ENCODE measurements around the gene TBXA2R.

DNA sequence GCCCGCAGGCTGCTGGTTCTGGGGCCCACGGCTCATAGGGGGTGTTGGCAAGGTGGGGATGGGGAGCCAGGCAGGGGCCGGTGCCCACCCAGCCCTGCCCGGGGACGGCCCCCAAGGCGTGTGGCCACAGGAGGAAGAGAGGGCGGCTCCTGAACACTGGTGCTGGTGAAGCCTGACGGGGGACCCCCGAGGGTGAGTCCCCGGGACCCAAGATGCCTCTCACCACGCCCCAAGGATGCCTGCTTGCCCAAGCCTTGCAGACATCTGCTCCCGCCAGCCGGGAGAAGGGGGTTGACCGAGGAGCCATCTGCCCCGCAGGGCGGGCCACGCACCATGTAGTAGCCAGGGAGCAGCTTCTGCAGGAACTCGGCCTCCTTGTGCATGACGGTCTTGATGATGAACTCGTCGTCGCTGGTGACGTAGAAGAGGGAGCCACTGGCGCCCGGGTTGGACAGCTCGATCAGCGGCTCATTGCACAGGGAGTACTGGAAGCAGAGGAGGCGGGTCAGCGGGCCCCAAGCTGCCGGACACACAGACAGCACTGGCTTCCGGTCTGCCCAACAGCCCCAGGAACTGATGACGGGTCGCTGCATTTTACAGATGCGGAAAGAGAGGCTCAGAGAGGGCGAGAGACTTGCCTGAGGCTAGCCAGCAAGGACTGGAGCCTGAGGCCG is 49.5 kb upstream of the TBXA2R start:
- TF ChIP-seq, protein P1, sequence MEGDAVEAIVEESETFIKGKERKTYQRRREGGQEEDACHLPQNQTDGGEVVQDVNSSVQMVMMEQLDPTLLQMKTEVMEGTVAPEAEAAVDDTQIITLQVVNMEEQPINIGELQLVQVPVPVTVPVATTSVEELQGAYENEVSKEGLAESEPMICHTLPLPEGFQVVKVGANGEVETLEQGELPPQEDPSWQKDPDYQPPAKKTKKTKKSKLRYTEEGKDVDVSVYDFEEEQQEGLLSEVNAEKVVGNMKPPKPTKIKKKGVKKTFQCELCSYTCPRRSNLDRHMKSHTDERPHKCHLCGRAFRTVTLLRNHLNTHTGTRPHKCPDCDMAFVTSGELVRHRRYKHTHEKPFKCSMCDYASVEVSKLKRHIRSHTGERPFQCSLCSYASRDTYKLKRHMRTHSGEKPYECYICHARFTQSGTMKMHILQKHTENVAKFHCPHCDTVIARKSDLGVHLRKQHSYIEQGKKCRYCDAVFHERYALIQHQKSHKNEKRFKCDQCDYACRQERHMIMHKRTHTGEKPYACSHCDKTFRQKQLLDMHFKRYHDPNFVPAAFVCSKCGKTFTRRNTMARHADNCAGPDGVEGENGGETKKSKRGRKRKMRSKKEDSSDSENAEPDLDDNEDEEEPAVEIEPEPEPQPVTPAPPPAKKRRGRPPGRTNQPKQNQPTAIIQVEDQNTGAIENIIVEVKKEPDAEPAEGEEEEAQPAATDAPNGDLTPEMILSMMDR (IDR thresholded peaks at IDR 0.05) = no peak
- no peak for TF ChIP-seq POLR2A (IDR thresholded peaks at IDR 0.05)

All from gastroesophageal sphincter (tissue), 3 donors.